ENCODE measurements around the gene RCAN1. TPM values are rescaled to one million over a fixed set of nuclear protein-coding genes. Genes with fewer than 3 reads are reported as not detected.

RCAN1 gene
- total RNA-seq, 1 donor from 2014 or later = 30.1 TPM

GRCh38 chr21:34524646-34525601 is 90.0 kb downstream of the RCAN1 start:
- no peak for TF ChIP-seq CTCF (conservative IDR thresholded peaks at IDR 0.05; ENCODE audit: low read depth, low read length)
- DNase-seq (ENCODE audit: low read depth) = no peak
- H3K4me3 ChIP-seq (ENCODE audit: low read depth, low read length) = peak overlapping the region; percentile 55

DNA sequence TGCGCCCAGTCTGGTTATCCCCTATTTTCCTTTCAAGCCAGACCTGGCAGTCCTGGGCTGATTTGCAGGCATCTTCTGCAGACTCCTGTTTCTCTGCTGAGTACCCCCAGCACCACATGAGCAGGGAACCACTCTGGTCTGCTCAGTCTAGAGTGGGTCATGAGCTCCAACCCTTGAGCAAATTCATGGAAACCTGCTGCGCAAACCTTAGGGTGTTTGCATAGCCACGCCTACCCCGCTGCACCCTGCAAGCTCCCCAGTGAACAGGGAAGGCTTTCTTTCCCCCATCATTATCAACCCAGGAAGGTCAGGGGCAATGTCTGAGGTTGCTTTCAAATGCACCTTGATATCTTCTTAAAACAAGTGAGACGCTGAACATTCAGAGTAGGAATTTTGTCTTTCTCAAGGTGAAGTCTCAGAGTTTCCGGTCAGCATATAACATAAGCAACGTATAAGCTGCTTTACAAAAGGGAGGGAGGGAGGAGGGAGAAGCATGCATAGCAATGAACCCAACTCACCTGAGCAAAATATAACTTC is 91.8 kb downstream of the RCAN1 start:
- no peak overlapping the region for H3K4me3 ChIP-seq (ENCODE audit: low read depth, low read length)
- DNase-seq (ENCODE audit: low read depth) = no peak

GRCh38 chr21:34522284-34522683 is 92.6 kb downstream of the RCAN1 start:
- no peak for TF ChIP-seq CTCF (conservative IDR thresholded peaks at IDR 0.05; ENCODE audit: low read depth, low read length)
- no peak overlapping the region for H3K4me3 ChIP-seq (ENCODE audit: low read depth, low read length)
- no peak for DNase-seq (ENCODE audit: low read depth)

More for the DNA sequence above, 91.8 kb downstream of the RCAN1 start:
- TF ChIP-seq CTCF (conservative IDR thresholded peaks at IDR 0.05; ENCODE audit: low read depth, low read length) = no peak

GRCh38 chr21:34521561-34521960 is 93.4 kb downstream of the RCAN1 start:
- TF ChIP-seq CTCF (conservative IDR thresholded peaks at IDR 0.05; ENCODE audit: low read depth, low read length) = no peak
- H3K4me3 ChIP-seq (ENCODE audit: low read depth, low read length) = no peak overlapping the region
- DNase-seq (ENCODE audit: low read depth) = no peak

DNA sequence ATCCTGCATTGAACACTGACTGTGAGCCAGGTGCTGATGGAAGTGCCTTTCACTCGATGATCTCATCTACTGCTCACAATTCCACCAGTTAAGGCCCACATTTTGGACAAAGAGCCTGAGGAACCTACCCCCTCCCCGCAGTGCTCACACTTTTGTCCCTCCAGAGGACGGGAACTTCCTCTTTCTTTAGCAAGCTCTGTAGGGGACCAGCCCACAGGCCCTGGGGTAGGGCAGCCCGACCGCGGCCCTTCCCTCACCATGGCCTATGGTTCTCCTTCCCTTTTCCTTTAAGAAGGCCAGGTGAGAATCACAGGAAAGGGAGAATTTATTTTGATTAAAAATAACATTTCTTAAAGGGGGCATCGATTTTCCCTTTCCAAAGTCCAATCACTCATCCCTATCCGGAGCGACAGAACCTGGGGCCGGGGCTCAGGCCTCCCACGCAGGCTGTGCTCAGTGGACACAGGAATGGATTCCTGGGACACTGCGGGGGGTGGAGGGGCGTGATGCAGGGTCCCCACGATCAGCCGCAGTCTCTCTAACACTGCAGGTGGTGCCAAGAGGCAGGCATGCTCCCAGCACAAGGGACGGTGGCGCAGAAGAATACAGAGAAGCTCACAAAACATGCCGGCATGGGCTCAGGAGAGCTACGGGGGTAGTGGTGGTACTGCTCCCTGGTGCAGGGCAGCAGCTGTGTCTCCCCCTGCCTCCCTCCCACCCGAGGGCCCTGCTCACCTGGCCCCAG is 94.0 kb downstream of the RCAN1 start:
- no peak for TF ChIP-seq CTCF (conservative IDR thresholded peaks at IDR 0.05; ENCODE audit: low read depth, low read length)
- no peak overlapping the region for H3K4me3 ChIP-seq (ENCODE audit: low read depth, low read length)
- DNase-seq (ENCODE audit: low read depth) = no peak

- H3K4me3 ChIP-seq (ENCODE audit: low read depth, low read length) = no peak overlapping the region
- no peak for TF ChIP-seq CTCF (conservative IDR thresholded peaks at IDR 0.05; ENCODE audit: low read depth, low read length)
- DNase-seq (ENCODE audit: low read depth) = no peak
Measured at GRCh38 chr21:34520281-34520680, 94.6 kb downstream of the RCAN1 start.
